ENCODE results near the gene PDPR.
A peak's percentile ranks its signal among the peaks of the same experiment; 100 is the strongest.
"Not testable (repeated sequence)": the region's sequence is repeated elsewhere in the genome, so short reads cannot be mapped to it uniquely, and the experiment has no call there.

The PDPR gene

DNA sequence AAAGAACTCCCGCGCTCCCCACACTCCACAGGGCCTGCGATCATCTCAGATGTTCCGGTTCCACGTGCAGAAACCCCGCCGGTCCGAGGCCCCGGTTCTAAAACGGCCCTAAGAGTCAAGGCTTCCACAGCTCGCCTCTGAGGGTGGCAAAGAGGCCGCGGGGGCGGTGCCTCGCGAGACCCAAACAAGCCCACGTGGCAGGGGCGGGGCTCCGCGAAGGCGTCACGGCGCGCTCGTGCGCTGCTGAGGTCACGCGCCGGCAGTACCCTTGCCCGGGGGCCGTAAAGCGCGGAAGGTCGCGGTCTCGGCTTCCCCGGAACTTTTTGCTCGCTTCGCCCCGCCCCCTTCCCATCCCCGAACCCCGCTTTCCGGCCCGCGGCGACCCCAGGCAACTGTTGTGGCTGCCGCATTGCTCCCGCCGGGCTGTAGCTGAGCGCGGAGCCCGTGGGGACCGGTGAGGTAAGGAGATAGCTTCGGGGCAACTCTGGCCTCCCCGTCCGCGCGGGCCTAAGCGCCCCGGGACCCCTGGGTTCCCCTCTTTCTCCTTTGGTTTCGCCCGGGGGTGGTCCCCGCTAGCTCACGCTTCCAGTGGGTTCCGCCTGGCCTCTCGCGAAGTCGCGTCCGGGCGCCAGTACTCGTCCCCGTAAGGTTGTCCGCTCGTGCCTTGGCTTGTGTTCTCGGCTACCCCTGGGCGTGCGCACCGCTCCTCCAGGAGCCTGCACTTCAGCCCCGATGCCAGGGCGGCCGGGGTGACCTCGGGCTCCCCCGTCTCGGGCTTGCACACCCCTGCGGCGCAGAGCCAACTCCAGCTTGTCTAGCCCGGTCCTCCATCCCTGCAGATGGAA, at the start of gene PDPR:
TSS of gene PDPR (plus strand) at position 351 of the 845 bp plus-strand sequence. CDS start 6,161 bp downstream, outside the sequence.
- peak; percentile 87 for DNase-seq

DNA sequence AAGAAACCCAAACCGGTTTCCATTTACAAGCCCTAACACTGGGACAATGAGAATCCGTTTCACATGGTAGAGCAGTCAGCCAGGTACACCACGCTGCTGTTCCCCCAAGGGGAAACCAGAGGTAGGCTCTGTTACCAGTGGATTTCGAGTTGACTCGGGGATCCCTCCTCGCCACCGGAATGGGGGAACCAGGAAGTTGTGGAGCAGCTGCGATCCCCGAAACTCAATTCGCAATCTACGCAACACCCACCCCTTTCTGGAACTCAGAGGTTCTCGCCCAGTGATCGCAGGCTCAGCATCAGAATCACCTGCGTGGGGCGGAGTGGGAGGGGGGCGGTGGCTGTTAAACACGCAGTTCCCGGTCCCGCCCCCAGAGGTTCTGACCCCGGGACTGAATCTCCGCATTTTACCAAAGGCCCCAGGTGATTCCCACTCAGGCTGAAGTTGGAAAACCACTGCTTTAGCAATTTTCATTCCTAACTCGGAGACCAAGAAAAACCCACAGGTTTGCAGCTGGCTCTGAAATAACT, 49.2 kb upstream of the PDPR start:
- not testable (repeated sequence) for DNase-seq

DNA sequence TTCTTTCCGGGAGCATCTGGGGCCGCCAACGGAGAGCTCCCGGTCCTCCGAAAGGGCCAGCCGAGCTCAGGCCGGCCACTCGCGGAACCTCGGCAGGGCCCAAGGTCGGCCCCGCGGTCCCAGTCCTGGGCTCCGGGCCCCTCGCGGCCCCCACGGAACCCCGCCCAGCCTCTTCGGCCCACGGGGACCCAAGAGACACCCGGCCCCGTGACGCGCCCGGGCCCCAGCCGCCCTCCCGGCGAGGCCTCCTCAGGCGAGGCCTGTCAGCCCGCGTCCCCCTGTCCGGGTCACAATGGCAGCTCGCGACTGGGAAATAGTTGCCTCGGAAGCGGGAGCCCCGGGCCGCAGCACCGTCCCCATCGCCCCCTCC, 48.8 kb upstream of the PDPR start:
- DNase-seq: not testable (repeated sequence)

DNA sequence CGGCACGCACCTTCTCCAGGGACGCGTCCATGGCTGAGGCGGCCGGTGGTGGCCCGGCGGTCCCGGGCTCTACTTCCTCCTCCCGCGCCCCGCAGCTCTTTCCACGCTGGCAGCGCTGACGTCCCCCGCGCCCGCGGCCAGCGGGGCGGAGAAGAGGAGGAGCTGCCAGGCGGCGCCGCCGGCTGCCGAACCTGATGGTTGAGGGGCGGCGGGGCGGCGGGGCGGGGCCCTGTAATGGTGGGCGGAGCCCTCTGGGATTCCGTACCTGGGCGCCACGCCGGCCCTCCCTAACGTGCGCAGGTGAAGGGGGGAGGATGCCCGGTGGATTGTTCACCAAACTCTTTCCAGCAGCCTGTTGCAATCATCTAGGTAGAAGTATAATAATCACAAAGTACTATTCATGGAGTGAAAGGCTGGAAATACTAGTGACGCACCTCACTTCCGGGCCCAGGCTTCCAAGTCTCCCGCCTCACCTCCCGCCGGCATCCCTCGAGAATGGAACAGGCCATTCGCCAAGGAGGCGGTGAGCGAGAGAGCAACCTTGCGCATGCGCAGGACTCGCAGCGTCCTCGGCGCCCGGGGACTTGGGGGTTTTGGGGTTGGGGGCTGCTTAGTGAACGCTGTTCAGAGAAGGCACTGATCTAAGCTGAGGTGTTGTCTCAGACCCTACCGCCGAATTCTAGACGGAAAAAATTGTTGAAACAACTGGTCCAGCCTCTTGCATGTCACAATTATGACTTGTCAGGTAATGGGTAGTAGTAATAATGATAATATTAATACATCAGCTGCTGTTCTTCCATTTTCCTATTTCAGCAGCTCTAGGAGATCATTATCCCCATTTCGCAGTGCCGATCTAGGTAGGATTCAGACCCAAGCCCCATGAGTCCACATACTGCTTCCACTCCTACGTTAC, 48.1 kb upstream of the PDPR start:
- DNase-seq: peak; percentile 85

GRCh38 chr16:70066751-70067150, 47.4 kb upstream of the PDPR start:
- not testable (repeated sequence) for DNase-seq

DNA sequence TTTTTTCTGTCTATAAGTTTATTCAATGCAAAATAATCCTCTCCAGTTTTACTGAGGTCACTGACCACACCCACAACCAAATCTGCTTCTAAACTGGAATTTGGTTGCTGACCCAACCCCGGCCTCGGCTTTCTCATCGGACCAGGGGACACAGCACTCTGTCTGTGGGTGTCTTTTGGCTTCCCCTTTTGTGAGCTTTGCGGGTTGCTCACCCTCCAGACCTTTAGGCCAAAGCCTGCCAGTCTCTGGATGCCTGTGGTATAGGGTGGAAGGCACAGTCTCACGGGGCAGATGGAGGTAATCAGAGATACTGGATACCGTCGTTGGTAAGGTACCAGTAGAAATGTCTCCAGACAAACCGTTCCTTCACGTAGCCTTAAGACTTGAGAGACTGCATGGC, 35.1 kb upstream of the PDPR start:
- DNase-seq: not testable (repeated sequence)

DNA sequence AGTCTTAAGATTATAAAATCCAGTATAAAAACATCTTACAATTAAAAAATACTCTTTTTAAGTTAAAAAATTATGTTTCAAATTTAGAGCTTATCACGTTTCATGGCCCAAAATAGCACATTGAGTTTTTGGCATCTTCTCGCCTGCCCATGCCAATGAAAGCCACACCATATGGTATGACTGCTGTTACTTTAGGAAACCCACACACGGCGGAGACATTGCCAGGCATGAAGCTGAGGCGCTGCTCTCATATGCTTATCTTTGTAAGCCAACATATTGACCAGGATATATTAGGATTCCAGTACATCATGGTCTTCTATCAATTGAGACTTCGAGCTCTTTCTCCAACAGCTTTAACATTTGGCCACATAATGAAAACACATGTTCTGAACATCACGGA, 32.9 kb upstream of the PDPR start:
- not testable (repeated sequence) for DNase-seq

GRCh38 chr16:70083931-70084330, 30.2 kb upstream of the PDPR start:
- not testable (repeated sequence) for DNase-seq

- DNase-seq: not testable (repeated sequence)
Measured at GRCh38 chr16:70088160-70088559, 26.0 kb upstream of the PDPR start.

GRCh38 chr16:70088877-70089276, 25.3 kb upstream of the PDPR start:
- not testable (repeated sequence) for DNase-seq

DNA sequence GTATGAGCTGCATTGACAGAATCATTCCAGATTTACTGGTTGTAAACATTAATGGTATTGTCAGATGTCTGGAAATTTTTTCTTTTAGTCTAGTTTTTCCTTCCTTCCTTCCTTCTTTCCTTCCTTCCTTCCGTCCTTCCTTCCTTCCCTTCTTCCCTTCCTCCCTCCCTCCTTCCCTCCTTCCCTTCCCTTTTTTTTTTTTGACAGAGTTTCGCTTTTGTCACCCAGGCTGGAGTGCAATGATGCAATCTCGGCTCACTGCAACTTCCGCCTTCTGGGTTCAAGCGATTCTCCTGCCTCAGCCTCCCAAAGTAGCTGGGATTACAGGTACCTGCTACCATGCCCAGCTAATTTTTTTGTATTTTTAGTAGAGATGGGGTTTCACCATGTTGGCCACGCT, 24.8 kb upstream of the PDPR start:
- not testable (repeated sequence) for DNase-seq

- not testable (repeated sequence) for DNase-seq
Measured at GRCh38 chr16:70091104-70091503, 23.0 kb upstream of the PDPR start.

- DNase-seq: not testable (repeated sequence)
Measured at GRCh38 chr16:70094096-70094495, 20.0 kb upstream of the PDPR start.

GRCh38 chr16:70109583-70110279, 4.4 kb upstream of the PDPR start:
- DNase-seq: not testable (repeated sequence)

- DNase-seq: not testable (repeated sequence)
Measured at GRCh38 chr16:70112162-70112561, 2.0 kb upstream of the PDPR start.

GRCh38 chr16:70113599-70113981, 542 bp upstream of the PDPR start:
- DNase-seq: not testable (repeated sequence)

- not testable (repeated sequence) for DNase-seq
Measured at GRCh38 chr16:70118354-70118753, 4.2 kb downstream of the PDPR start.

- DNase-seq: not testable (repeated sequence)
Measured at GRCh38 chr16:70118776-70119175, 4.6 kb downstream of the PDPR start.

GRCh38 chr16:70120398-70120797, 6.3 kb downstream of the PDPR start:
- DNase-seq: not testable (repeated sequence)

GRCh38 chr16:70123822-70124221, 9.7 kb downstream of the PDPR start:
- not testable (repeated sequence) for DNase-seq

DNA sequence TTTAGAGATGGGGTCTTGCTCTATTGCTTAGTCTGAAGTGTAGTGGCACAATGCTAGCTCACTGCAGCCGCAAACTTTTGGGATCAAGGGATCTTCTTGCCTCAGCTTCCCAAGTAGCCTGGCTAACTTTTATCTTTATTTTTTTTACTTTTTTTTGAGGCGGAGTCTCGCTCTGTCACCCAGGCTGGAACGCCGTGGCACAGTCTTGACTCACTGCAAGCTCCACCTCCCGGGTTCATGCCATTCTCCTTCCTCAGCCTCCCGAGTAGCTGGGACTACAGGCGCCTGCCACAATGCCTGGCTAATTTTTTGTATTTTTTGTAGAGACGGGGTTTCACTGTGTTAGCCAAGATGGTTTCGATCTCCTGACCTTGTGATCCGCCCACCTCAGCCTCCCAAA, 12.1 kb downstream of the PDPR start:
- not testable (repeated sequence) for DNase-seq

GRCh38 chr16:70127706-70128105, 13.6 kb downstream of the PDPR start:
- DNase-seq: not testable (repeated sequence)

- not testable (repeated sequence) for DNase-seq
Measured at GRCh38 chr16:70128844-70129243, 14.7 kb downstream of the PDPR start.
